Activated CD8-positive, alpha-beta memory T cell treated with anti-CD3 and anti-CD28 coated beads, Interleukin-2, amount 50 U/mL, for 24 hours (primary cell): ENCODE data around the gene TSPAN31.

Experiments
- DNase-seq: peaks from one replicate; pipeline ENCODE4 v3.0.0-alpha.2; 2020; ENCODE audit errors: extremely low read depth

TSPAN31 gene

GRCh38 chr12:57722716-57723629 lies 21.9 kb upstream of the TSPAN31 start:
- DNase-seq: no peak

GRCh38 chr12:57723630-57723962 lies 21.2 kb upstream of the TSPAN31 start:
- no peak for DNase-seq

DNA sequence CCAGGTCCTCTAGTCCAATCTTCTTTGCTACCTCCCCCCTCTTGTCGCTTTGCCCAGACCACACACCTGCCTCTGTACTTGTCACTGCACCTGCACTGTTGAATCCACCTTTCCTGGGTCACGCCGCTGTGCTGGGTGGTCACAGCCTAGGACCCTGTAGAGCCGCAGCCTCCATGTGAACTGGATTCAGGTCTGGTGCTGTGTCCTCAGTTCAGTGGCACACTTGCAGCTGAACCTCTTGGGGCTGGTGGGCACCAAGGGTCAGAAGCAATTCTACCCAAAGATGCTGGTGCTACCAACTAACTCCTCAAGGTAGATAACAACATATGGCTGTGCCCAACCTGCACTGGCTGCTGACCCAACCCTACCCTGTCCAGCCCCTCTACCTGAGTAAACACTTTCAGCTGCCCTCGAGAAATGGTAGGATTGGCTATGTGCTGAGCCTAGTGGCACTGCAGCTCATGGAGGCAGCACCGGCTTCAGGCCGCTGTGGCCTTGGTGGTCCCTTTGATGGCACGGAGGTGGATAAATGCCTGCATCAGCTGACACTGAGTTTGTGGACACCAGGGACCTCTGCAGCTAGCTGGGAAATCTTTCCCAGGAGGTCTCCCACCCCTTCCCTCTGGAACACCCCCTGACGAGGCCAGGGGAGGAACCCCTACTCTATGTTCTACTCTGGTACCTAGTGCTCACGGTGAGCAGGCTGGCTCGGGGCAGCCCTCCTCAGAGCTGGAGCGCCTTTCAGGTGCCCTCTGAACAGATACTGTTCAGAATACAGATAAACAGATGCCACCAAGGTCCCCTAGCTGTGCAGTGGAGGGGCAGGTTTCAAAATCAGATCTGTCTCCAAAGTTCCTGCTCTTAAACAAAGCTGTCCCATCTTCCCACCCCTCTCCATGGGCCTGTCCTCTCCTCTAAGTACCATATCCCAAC lies 20.6 kb upstream of the TSPAN31 start:
- DNase-seq: no peak

GRCh38 chr12:57724936-57725740 lies 19.7 kb upstream of the TSPAN31 start:
- DNase-seq: no peak

DNA sequence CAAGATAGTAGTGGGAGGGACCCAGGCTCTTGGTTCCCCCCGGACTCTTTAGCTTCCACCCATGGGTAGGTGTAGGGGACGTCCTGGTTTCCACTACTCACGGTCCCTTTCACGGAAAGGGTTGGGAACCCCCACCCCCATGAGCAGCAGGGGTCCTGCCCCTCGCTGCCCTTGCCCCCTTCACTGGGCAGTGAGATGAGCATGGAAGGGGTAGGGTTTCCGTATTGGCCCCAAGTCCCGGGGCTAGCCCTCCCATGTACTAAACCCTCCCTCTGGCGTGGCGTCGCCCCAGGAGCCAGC lies 19.0 kb upstream of the TSPAN31 start:
- no peak for DNase-seq

GRCh38 chr12:57726151-57726883 lies 18.5 kb upstream of the TSPAN31 start:
- DNase-seq: no peak

- DNase-seq: no peak
Measured at GRCh38 chr12:57726884-57727757, 17.7 kb upstream of the TSPAN31 start.

- no peak for DNase-seq
Measured at GRCh38 chr12:57727758-57728395, 17.0 kb upstream of the TSPAN31 start.

GRCh38 chr12:57729321-57729844 lies 15.5 kb upstream of the TSPAN31 start:
- DNase-seq: no peak

DNA sequence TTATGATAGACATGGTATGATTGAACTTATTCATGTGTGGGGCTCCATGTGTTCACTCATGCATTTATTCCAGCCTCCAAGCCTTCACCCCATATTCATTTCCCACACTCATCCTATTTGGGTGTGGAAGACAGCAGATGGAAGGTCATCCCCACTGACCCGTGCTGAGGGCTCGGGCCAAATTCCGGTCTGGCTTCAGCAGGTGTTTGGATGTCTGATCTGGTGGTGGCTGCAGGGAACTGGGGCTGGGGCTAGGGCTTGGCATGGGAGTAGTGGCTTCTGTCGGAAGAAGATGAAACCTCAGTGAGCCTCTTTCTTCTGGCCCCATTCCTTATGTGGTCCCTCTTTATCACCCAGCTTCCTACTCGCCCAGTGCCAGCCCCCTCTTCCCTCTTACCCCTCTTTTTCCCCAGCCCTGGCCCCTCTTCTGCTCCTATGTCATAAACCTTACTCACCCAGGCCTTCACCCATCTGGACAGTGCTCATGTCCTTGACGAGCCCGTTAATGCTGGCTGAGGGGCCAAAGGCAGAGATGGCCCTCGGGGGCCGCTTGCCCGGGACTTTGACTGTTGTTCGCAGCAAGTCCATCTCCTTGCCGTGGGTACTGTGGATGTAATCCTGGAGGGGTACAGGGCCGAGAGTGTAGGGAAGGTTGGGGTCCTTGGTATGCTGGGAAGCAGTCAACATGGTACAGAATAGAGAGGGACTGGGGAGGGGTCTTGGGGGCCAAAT lies 14.3 kb upstream of the TSPAN31 start:
- no peak for DNase-seq

- no peak for DNase-seq
Measured at GRCh38 chr12:57731411-57732080, 13.3 kb upstream of the TSPAN31 start.

DNA sequence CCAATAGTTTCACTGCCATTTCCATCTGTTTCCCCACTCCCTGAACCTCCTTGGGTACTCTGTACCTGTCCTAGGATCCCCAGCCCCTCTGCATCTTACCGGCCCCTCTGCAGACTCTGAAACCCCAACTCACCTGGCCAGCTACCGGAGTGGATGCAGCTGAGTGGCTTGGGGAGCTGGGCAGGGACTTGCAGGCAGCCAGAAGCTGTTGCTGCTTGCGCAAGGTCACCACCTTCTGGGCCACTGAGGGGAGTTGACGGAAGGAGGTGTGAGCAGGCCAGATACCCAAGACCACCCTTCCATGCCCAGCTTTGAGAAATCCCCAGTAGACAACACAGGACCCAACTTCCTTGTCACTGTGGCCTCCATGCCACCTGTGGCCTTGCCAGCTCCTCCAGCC lies 12.6 kb upstream of the TSPAN31 start:
- no peak for DNase-seq

- no peak for DNase-seq
Measured at GRCh38 chr12:57732726-57733593, 11.9 kb upstream of the TSPAN31 start.

DNA sequence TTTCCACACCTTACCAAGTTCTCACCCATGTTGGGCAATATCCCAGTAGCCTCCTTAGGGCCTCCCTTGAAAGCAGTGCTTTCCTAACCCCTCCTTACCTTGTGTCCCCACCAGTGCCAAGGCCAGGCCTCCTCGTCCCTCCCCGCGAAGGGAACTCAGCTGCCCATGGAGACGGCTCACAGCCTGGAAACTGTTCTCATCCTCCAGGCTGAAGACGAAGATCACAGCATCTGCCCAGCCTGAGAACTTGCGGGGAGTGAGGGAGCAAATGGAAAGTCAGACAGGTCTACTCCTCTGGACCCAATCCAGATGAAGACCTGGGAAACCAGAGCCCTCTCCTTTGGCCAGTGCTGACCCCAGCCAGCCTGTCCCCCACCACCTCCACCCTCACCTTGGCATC lies 10.9 kb upstream of the TSPAN31 start:
- DNase-seq: no peak

- DNase-seq: no peak
Measured at GRCh38 chr12:57734591-57734990, 10.2 kb upstream of the TSPAN31 start.

- no peak for DNase-seq
Measured at GRCh38 chr12:57735198-57735855, 9.5 kb upstream of the TSPAN31 start.
